ENCODE results near the gene LYZ. TPM values are rescaled to one million over a fixed set of nuclear protein-coding genes. Genes with fewer than 3 reads are reported as not detected.
"Not testable (repeated sequence)": the region's sequence is repeated elsewhere in the genome, so short reads cannot be mapped to it uniquely, and the experiment has no call there.

LYZ gene
- total RNA-seq = 81.9 TPM
- long read RNA-seq, transcript LYZ-201 (4 exons, 1,530 nt) = major isoform, 53 of 60 reads
- long read RNA-seq, partial matches to known transcripts = 7 of 60 reads
- long read RNA-seq, other reads (novel, unspliced or antisense) = 0 of 60 reads

DNA sequence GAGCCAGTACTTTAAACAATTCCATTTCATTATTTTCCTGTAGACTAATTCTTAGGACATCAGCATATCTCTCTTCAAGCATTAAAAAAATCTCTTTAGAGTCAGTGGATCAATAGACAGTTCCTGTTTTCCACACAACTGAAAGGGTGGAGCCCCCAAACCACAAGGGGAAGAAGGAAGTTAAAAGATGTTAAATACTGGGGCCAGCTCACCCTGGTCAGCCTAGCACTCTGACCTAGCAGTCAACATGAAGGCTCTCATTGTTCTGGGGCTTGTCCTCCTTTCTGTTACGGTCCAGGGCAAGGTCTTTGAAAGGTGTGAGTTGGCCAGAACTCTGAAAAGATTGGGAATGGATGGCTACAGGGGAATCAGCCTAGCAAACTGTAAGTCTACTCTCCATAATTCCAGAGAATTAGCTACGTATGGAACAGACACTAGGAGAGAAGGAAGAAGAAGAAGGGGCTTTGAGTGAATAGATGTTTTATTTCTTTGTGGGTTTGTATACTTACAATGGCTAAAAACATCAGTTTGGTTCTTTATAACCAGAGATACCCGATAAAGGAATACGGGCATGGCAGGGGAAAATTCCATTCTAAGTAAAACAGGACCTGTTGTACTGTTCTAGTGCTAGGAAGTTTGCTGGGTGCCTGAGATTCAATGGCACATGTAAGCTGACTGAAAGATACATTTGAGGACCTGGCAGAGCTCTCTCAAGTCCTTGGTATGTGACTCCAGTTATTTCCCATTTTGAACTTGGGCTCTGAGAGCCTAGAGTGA is at the start of gene LYZ:
Gene LYZ (plus strand): TSS at position 220 of the 777 bp plus-strand sequence. CDS start 28 bp downstream, at position 248.
- no peak for DNase-seq (ENCODE audit: low spot score)

DNA sequence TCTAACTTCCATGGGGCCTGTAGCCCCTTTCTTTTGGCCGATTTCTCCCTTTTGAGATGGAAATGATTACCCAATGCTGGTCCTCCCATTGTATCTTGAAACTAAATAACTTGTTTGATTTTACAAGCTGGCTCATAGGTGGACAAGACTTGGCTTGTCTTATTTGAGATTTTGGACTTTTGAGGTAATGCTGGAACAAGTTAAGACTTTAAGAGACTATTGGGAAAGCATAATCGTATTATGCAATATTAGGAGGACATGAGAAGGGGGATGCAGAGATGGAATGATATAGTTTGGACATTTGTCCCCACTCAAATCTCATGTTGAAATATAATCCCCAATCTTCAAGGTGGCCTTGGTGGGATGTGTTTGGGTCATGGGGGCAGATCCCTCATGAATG is 49.2 kb upstream of the LYZ start:
- no peak for DNase-seq (ENCODE audit: low spot score)

DNA sequence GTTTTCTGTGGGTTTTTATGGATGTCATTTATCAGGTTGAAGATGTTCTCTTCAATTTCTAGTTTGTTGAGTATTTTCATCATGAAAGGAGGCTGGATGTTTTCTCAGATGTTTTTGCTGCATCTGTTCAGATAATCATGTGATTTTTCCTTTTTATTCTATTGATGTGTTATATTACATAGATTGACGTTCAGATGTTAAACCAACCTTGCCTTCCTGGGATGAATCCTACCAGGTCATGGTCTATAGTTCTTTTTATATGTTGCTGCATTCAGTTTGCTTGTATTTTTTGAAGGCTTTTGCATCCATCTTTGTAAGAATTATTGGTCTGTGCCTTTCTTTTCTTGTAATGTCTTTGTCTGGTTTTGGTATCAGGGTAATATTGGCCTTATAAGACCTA is 43.9 kb upstream of the LYZ start:
- DNase-seq (ENCODE audit: low spot score) = no peak

DNA sequence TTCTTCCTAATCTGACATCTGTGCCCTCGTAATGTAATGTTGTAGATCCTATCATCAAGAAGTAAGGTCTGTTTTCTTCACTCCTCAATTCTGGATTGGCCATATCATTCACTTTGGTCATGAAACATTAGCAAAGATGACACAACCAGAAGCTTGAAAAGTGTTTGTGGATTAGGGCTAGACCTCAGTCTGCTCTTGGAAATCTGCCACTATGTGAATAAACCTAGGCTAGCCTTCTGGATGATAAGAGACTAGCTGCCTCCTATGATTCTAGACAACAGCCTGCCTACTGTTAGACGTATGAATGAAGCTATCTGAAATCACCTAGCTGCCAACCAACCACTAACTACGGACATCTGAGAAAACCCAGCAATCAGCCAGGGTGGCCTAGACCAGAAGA is 38.7 kb upstream of the LYZ start:
- no peak for DNase-seq (ENCODE audit: low spot score)

DNA sequence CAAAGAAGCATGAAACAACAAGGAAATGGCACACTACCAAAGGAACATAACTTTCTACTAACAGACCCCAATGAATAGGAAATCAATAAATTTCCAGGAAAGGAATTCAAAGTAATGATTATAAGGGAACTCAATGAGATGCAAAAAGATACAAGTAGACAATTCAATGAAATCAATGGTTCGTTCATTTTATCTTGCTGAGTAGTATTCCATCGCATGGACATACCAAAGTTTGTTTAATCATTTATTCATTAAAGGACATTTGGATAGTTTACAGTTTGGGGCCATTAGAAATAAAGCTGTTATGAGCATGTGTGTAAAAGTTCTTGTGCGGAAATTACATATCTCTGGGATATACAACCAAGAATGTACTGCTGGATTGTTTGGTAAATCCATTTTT is 35.0 kb upstream of the LYZ start:
- no peak for DNase-seq (ENCODE audit: low spot score)

DNA sequence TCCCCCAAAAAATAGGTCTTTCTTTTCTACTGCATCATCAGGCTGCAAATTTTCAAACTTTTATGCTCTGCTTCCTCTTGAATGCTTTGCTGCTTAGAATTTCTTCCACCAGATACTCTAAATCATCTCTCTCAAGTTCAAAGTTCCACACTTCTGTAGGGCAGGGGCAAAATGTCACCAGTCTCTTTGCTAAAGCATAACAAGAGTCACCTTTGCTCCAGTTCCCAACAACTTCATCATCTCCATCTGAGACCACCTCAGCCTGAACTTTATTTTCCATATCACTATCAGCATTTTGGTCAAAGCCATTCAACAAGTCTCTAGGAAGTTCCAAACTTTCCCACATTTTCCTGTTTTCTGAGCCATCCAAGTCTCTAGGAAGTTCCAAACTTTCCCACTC is 31.4 kb upstream of the LYZ start:
- DNase-seq (ENCODE audit: low spot score) = not testable (repeated sequence)

DNA sequence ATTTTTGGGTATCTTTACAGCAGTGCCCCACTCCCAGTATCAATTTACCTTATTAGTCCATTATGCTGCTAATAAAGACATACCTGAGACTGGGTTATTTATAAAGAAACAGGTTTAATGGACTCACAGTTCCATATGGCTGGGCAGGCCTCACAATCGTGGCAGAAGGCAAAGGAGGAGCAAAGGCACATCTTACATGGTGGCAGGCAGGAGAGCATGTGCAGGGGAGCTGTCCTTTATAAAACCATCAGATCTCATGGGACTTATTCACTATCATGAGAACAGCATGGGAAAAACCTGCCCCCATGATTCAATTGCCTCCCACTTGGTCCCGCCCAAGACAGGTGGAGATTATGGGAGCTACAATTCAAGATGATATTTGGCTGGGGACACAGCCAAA is 30.9 kb upstream of the LYZ start:
- not testable (repeated sequence) for DNase-seq (ENCODE audit: low spot score)

DNA sequence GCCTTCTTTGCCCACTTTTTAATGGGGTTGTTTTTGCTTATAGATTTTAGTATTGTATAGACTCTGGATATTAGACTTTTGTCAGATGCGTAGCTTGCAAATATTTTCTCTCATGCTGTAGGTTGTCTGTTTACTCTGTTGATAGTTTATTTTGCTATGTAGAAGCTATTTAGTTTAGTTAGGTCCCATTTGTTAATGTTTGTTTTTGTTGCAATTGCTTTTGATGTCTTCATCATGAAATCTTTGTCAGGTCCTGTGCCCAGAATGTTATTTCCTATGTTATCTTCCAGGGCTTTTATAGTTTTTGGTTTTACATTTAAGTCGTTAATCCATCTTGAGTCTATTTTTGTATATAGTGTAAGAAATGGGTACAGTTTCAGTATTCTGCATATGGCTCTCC is 30.0 kb upstream of the LYZ start:
- no peak for DNase-seq (ENCODE audit: low spot score)

DNA sequence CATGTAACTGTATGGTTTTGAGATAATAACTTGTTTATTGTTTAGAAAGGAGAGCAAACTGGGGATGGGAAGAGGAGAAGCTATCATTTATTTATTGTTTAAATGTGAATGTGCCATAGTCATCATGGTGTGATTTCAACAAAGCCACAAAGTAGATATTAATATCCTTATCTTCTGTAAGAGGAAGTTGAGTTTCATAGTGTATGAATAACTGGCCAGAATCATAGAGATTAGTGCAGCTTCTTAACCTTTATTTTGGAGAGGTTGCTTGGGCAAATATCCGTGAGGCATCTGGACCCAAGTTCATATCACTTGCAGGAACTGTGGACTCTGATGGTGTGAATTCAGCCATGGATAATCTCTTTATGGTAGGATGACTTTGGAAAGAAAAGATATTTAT is 26.8 kb upstream of the LYZ start:
- DNase-seq (ENCODE audit: low spot score) = no peak

DNA sequence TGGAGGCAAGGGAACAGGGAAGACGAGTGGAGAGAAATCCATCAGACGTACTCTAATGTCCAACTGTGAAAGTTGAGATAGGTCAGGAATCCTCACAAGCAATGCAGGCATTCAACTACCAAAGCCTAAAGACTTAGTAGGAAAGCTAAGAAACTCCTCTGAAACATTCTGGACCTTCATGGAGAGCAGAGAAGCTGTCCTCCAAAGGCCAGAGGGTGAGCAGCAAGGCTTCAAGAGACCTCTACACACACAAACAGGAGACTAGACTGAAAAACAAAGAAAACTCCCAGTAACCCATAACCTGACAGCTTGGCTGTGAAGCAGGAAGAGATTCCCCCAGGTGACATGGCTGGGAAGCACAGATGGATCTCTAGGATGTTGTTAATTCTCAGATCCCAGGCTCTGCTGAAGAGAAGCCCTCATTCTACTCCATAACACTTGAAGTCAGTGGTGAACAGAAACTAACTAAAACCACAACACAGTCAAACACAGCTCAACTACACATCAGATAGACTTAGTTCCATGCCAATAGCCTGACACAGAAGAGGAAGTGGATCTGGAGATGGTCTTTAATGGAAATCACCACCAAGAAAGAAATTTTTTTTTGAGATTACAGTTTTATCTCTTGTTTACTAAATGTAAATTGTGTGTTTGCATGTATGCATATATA is 23.2 kb upstream of the LYZ start:
- DNase-seq (ENCODE audit: low spot score) = no peak

DNA sequence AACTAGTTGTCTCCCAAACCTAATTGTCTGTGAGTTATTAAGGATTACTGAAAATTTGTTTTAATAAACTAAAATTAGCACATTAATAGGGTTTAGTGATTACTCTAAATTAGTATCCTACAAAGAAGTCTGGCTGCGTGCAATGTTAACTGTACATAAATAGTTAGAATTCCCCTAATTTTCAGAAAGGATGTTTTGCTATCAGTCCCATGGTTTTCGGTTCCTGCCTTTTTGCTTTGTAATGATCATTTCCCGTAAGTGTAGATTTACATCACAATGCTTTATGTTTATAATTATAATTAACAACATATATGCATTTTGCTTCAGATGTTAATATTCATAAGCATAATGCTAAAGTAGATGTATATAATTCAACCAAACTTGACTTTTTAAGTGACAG is 19.8 kb upstream of the LYZ start:
- no peak for DNase-seq (ENCODE audit: low spot score)

DNA sequence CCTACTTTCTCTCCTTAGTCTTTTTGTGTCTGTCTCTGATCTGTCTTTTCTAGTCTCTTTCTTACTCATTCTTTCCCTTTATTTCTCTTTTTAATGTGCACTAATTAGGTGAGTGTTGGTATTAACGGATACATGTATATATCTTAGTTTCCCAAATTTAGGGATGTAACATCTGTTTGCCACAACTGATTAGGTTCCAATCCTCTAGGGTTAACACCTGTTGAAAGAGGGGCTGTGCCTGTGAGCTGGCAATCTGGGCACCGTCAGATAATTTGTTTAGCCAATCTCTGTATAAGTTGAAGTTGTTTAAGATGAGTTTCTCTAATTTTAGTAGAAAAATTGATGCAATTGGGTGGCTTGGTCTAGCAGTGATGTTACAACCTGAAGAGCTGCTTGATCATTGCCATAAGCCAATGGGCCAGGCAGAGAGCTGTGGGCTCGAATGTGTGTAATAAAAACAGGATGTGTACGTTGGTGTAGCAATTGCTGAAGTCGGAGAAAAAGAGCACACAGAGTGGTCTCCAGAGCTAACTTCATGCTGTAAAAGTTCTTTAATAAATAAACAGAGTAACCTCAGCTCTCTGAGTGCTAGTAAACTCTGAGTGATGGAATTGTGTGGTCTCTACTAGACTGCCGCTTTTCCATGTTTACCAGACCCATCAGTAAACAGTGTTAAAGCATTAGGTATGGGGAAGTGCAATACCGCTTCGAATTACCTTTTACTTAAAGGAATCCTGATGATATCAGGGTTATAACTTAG is 18.3 kb upstream of the LYZ start:
- DNase-seq (ENCODE audit: low spot score) = no peak

DNA sequence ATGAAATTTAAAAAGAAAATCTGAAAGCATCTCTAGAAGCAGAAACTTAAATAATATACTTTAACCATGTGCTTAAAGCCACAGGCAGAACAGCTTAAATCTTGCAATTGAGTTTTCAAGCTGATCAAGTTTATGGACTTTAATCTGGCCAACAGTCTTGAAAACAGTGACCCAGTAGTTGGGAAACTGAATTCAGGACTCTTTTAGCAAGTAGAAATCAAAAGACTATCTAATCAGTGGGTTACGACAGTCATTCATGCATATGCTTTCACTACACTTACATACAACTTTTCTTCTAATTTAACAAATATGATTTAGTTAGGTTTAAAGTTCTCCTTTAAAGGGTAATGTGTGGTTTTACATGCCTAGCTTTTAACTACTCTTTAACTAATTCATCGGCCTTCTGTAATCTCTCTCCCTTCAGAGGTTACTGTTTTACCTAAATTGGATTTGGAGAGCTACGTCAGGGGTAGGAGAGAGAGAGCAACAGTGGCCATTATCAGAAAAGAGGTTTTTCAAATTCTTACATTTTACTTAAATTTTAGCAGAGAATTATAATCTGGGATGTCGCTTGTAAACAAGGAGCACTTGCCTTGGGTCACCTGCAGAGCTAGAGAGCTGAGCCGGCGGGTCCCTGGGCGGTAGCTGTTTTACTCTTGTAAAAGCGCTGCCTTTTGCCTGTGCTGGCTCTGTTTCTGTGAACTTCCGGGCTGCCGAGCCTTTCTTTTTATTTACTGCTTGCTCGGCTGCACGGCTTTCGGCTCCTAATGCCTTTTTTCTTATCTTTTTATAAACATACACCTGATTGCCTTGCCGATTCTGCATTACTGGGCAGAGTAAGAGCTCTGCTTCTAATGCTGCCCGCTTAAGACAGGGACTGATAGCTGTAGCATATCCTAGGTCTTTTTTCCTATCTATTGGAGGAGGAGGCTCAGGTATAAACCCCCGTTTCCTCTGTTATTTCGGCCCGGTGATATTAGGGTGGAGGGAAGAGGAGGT is 17.4 kb upstream of the LYZ start:
- no peak for DNase-seq (ENCODE audit: low spot score)

DNA sequence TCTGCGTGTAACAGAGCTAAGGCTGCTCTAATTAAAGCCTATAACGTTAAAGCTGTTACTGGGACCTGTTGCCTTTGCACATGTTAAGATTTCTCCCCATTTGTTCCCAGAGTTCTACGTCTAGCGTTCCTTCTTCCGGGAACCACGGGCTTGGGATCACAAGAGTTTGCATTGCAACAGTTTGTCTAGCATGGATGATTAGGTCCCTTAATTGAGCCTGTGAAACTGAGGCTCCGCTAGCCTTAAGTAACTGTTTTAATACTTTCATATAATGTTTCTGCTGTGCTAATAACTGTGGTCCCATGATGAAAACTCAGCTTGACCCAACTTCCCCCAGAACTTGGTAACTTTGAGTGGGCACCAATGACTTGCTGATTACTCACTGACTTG is 16.7 kb upstream of the LYZ start:
- DNase-seq (ENCODE audit: low spot score) = no peak

DNA sequence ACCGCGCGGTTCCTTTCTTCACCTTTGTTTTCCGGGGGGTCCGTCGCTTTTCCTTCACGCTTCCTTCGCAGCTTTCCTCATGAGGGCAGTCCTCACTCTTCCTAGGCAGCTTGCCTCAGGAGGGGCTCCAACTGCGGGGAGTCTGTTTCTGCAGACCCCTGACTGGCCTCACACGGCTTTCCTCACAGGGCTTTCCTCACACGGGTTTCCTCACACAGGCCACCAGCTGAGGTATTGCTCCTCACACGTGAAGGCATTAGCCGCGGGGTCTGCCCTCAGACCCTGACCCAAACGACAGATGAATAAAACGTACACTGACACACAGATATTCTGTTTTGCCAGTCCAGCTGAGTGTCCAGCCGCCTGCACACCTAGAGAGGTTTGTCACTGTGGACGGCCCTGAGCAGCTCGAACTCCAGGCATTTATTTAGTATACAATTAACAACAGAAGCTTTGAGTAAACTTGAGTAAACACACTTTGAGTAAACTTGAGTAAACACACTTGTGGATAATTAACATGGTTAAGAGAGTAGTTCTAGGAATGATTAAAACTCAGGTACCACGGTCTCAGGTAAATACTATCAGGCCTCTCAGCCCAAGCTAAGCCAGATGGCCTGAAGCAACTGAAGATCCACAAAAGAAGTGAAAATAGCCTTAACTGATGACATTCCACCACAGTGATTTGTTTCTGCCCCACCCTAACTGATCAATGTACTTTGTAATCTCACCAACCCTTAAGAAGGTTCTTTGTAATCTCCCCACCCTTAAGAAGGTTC is 16.1 kb upstream of the LYZ start:
- no peak for DNase-seq (ENCODE audit: low spot score)

DNA sequence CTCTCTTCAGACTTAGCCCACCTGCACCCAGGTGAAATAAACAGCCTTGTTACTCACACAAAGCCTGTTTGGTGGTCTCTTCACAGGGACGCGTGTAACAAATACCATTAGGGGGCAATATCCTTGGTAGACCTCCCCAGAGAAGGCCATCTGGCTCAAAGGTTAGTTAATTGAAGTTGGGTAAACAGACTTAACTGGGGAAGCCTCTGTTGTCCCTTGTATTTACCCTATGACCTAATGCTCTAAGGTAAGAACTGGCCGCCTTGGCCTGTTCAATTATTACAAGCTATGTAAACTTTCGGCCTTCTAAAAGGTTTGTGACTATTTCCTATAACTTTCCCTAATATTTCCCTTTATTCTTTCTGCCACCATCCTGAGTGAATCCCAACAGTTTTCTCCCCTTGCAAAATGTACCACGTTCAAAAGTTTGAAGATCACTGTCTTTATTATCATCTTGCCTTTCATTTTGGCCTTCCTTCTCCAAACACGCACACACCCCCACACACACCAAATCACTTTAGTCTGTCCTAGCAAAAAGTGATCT is 15.3 kb upstream of the LYZ start:
- no peak for DNase-seq (ENCODE audit: low spot score)

DNA sequence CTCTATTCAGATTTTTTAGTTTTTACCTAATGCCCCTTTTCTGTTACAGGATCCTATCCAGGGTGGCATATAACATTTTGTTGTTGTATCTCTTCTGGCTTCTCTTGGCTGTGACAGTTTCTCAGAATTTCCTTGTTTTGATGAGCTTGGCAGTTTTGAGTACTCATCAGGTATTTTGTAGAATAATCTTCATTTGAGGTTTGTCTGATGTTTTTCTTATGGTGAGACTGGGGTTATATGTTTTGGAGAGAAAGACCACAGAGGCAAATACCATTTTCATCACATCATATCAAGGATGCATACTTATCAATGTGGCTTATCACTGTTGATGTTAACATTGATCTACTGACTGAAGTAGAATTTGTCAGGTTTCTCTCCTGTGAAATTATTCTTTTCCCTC is 14.0 kb upstream of the LYZ start:
- DNase-seq (ENCODE audit: low spot score) = no peak

DNA sequence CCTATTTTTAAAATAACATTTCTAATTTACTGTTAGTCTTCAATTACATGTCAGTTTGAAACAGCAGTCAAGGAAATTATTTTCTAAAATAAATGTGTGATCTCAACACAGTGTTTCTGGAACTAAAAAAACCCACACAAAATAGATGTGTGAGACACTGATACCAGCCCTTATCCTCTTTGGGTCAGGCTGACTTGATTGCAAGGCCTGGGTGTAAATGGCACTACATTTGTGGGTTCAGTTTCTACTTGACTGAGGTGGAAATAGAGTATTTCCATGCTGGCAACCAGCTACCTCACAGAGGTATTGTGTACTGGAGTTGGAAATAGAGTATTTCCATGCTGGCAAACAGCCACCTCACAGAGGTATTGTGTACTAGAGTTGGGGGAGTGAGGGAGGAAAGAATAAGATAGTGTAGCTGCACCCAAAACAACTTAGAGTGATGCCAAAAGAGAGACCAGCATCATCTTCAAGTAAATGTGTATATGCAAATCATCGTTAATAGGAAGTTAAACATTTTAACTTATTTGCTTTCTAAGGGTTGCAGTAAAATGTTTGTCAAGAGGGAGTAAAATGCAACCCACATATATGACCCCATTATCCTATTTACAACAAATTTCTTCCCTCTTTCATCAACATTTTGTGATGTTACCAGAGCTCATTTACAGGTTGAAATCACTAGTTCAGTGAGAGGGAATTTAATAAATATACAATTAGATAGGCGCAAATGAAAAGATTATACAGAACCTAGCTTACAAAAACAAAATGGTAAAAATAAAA is 10.7 kb upstream of the LYZ start:
- DNase-seq (ENCODE audit: low spot score) = no peak
